K562 (cell line): ENCODE results near the gene RAI1. TPM values are rescaled to one million over a fixed set of nuclear protein-coding genes. Genes with fewer than 3 reads are reported as not detected.

Source experiments
- ATAC-seq: fragments of 200-7000 bp; cut with Tn5 transposase; 3 replicates; pipeline ENCODE4 v1.9.1; 2020; ENCODE audit warnings: moderate library complexity
- BruUV-seq: library from RNA; stranded (reverse); fragments of 400-500 nt; replicated peaks from 2 replicates; lab custom pipeline; 2021; lab: Mats Ljungman, UMichigan
- CTCF ChIA-PET: fragments of 300-600 bp; formaldehyde crosslinking; extraction: SDS; loops from one replicate; lab custom pipeline; 2021; ENCODE audit warnings: low intra/inter-chr PET ratio; lab: Yijun Ruan, JAX
- POLR2A ChIA-PET: fragments of 300-600, 350-650 bp; sonication (Branson Sonifier 250); formaldehyde crosslinking; extraction: SDS; loops from one replicate; lab custom pipeline; 2021; ENCODE audit warnings: antibody characterized with exemption, inconsistent platforms; lab: Yijun Ruan, JAX
- DNase-seq, 4 experiments: peaks; one replicate each; pipeline versions ENCODE4 v3.0.0 to v3.0.0-alpha.2; 2011 to 2018; ENCODE audit warnings: low spot score in 3 of 4, mixed read lengths in 3 of 4; ENCODE audit errors: extremely low read depth in 1 of 4
- FAIRE-seq: peaks from 2 replicates; lab custom pipeline; 2011; peaks lifted over from hg19 to GRCh38; lab: Jason Lieb, UNC
- H2AFZ ChIP-seq: 2 replicates; pipeline ENCODE4 v1.6.0; 2011; ENCODE audit warnings: low read depth, low read length, control low read depth, inconsistent platforms
- H3K27ac ChIP-seq: fragments of 200-600 bp; 3 replicates; pipeline ENCODE4 v1.8.0; 2011; ENCODE audit warnings: low read depth, mild to moderate bottlenecking, control low read depth, inconsistent platforms, low read length, moderate library complexity, mixed read lengths; ENCODE audit errors: extremely low read depth
- H3K27me3 ChIP-seq, 2 experiments: fragments of 300-600 bp in 1 of 2; 2 replicates in 1 of 2; 3 replicates in 1 of 2; pipeline versions ENCODE4 v1.6.0 to v1.8.0; 2011; ENCODE audit warnings: inconsistent platforms in 2 of 2, low read length in 2 of 2, mild to moderate bottlenecking in 1 of 2, mixed read lengths in 1 of 2, moderate library complexity in 1 of 2; ENCODE audit not compliant: control insufficient read depth in 2 of 2, insufficient read depth in 2 of 2
- H3K36me3 ChIP-seq: fragments of 300-600 bp; 3 replicates; pipeline ENCODE4 v1.8.0; 2011; ENCODE audit warnings: mild to moderate bottlenecking, low read length, inconsistent platforms; ENCODE audit not compliant: control insufficient read depth, insufficient read depth
- H3K4me1 ChIP-seq, 2 experiments: fragments of 200-600 bp in 1 of 2; replicated peaks in 1 of 2; 2 replicates in 1 of 2; 3 replicates in 1 of 2; pipeline versions ENCODE4 v1.5.1 to v1.8.0; 2011; ENCODE audit warnings: inconsistent platforms in 2 of 2, low read length in 2 of 2, mild to moderate bottlenecking in 1 of 2, mixed read lengths in 1 of 2, moderate library complexity in 1 of 2; ENCODE audit not compliant: control insufficient read depth in 2 of 2, insufficient read depth in 2 of 2
- H3K4me2 ChIP-seq: 2 replicates; pipeline ENCODE4 v1.6.1; 2011; ENCODE audit warnings: low read length, control low read depth, inconsistent platforms, mixed read lengths; ENCODE audit not compliant: insufficient read depth
- H3K4me3 ChIP-seq: fragments of 200-600 bp; sonication (generic), shearing (Covaris generic); 2 replicates; pipeline ENCODE4 v1.5.1; 2016; ENCODE audit warnings: control low read depth, inconsistent platforms
- H3K79me2 ChIP-seq: fragments of 200-600 bp; 3 replicates; pipeline ENCODE4 v1.8.0; 2011; ENCODE audit warnings: low read length, inconsistent platforms; ENCODE audit not compliant: control insufficient read depth, insufficient read depth
- H3K9ac ChIP-seq, 2 experiments: 2 replicates each; pipeline versions ENCODE4 v1.6.0 to v1.6.1; 2011; ENCODE audit warnings: low read depth in 2 of 2, low read length in 2 of 2, control low read depth in 1 of 2, inconsistent platforms in 1 of 2, mild to moderate bottlenecking in 1 of 2, mixed read lengths in 1 of 2; ENCODE audit not compliant: insufficient read depth in 1 of 2
- H3K9me1 ChIP-seq: one replicate; pipeline ENCODE4 v1.6.0; 2011; ENCODE audit warnings: inconsistent platforms, mild to moderate bottlenecking, low read length, moderate library complexity; ENCODE audit not compliant: control insufficient read depth, insufficient read depth
- H3K9me3 ChIP-seq: replicated peaks from 2 replicates; pipeline ENCODE4 v1.5.1; 2011; ENCODE audit warnings: low read depth, low read length, inconsistent platforms; ENCODE audit not compliant: control insufficient read depth, insufficient read depth
- H4K20me1 ChIP-seq: replicated peaks from 2 replicates; pipeline ENCODE4 v1.6.1; 2011; ENCODE audit warnings: low read length, inconsistent platforms, mixed read lengths; ENCODE audit not compliant: control insufficient read depth, insufficient read depth
- CBX2 ChIP-seq: fragments of 200-600 bp; sonication (generic); IDR thresholded peaks from one replicate; pipeline ENCODE4 v1.6.1; 2012; ENCODE audit warnings: mild to moderate bottlenecking, low read length, inconsistent platforms; ENCODE audit not compliant: insufficient read depth, poor library complexity, severe bottlenecking
- CBX5 ChIP-seq: IDR thresholded peaks from 2 replicates; pipeline ENCODE4 v1.6.1; 2014; ENCODE audit warnings: low read depth, borderline replicate concordance
- MCM3 ChIP-seq: fragments of 450-650 bp; IDR thresholded peaks from 2 replicates; pipeline ENCODE4 v1.6.1; 2016
- NR4A1 ChIP-seq, 2 experiments: fragments of 250-450 bp in 1 of 2; fragments of 450-650 bp in 1 of 2; sonication (Bioruptor Pico) in 1 of 2; IDR thresholded peaks; 2 replicates each; pipeline versions ENCODE4 v1.4.0 to v1.6.1; 2016 to 2020; ENCODE audit warnings: mild to moderate bottlenecking in 2 of 2, missing compliant biosample characterization in 1 of 2, missing genetic modification characterization in 1 of 2, moderate library complexity in 1 of 2
- U2AF1 ChIP-seq: fragments of 200-400 bp; formaldehyde crosslinking; optimal IDR thresholded peaks from 2 replicates; pipeline ENCODE3; 2017; ENCODE audit warnings: mild to moderate bottlenecking, low read depth, low read length, moderate library complexity
- ZNF592 ChIP-seq: fragments of 450-650 bp; IDR thresholded peaks from 2 replicates; pipeline ENCODE4 v1.6.1; 2017; ENCODE audit warnings: antibody characterized with exemption, mild to moderate bottlenecking
- ZNF644 ChIP-seq: fragments of 200-800 bp; sonication (Bioruptor generic); IDR thresholded peaks from 2 replicates; pipeline ENCODE4 v1.6.1; 2016; ENCODE audit warnings: low read depth, missing genetic modification characterization, missing compliant biosample characterization
- WGBS: fragments of 100-300 bp; shearing (Covaris generic); methylation state at CpG from one replicate; pipeline ENCODE4 v1.1.6; 2016; ENCODE audit warnings: low coverage, mixed read lengths; ENCODE audit not compliant: insufficient coverage; ENCODE audit errors: missing lambda C conversion rate; 5-methylcytosine and 5-hydroxymethylcytosine counted together
- in situ Hi-C: fragments of 300-500 bp; cut with MboI; formaldehyde crosslinking; loops from 4 replicates; pipeline ENCODE4 v1.15.0; 2018; ENCODE audit warnings: inconsistent platforms, mixed read lengths
- intact Hi-C: fragments of 100-400 bp; cut with micrococcal nuclease; formaldehyde crosslinking; loops from 2 replicates; pipeline ENCODE4 v1.14.2; 2022
- polyA plus RNA-seq, 8 experiments: library from polyadenylated mRNA; depleted of rRNA in 4 of 8; stranded (reverse) in 5 of 8; unstranded in 3 of 8; fragments of >200 nt; fragmentation: Nextera tagmentation in 2 of 8; fragmentation: Illumina TruSeq in 1 of 8; extraction: Ambion mirVana in 2 of 8; extraction: Trizol in 1 of 8; gene quantifications; 2 replicates each; pipeline versions ENCODE4 v1.2.1 to v1.2.3, GENCODE V29; 2011 to 2014; ENCODE audit warnings: inconsistent platforms in 1 of 8, missing spikeins in 1 of 8
- total RNA-seq, 7 experiments: library from RNA; depleted of rRNA in 6 of 7; stranded (reverse); fragments of >200 nt in 6 of 7; fragmentation: Illumina TruSeq in 2 of 7; extraction: Trizol in 2 of 7; gene quantifications; 2 replicates each; pipeline versions ENCODE4 v1.2.1 to v1.2.3, GENCODE V29; 2011 to 2021; ENCODE audit warnings: low replicate concordance in 1 of 7

RAI1 gene
- total and polyA plus RNA-seq, 9 of the 15 experiments (the other 6 are each of a cell fraction or from before 2014, with no cell fraction given): 0.68 to 19.9 (median 5.5) TPM

- 100% methylated on average over 1 of the region's 12 CpGs for WGBS
- no peak for DNase-seq
- TF ChIP-seq MCM3 (no peak), CBX2 (no peak), ZNF592 (no peak), NR4A1 (CRISPR knock-in tag; IDR thresholded peaks at IDR 0.05) (no peak), NR4A1 (tag; IDR thresholded peaks at IDR 0.05) (no peak), U2AF1 (no peak), CBX5 (no peak), ZNF644 (tag) (no peak)
- TF ChIP-seq, all 486 proteins: peak for 0
- Histone ChIP-seq H3K36me3 (peaks cover 20% of the 10 kb centered on the region; the same call in 2 of the 3 replicates), H3K27me3 (no peaks in the 10 kb centered on the region), H3K4me1 (peaks cover 0 to 52% of the 10 kb centered on the region in 2 experiments; a peak in 2 of 5 replicates), H3K27ac (no peak overlapping the region), H4K20me1 (no peaks in the 10 kb centered on the region), H2AFZ (no peak overlapping the region), H3K9me3 (no peaks in the 10 kb centered on the region), H3K9ac (no peak overlapping the region), H3K4me3 (no peak overlapping the region), H3K79me2 (no peaks in the 10 kb centered on the region), H3K9me1 (no peaks in the 10 kb centered on the region), H3K4me2 (no peak overlapping the region)
- ATAC-seq (no peak), FAIRE-seq (no peak)
- BruUV-seq: no TSS peak
- CTCF ChIA-PET: no interaction called here
- intact Hi-C loops: no loop called here
- in situ Hi-C loops: no loop called here
- POLR2A ChIA-PET: no interaction called here
These were observed 114.0 kb downstream of the RAI1 start for GRCh38 chr17:17795296-17795695.
